ENCODE results near the gene DTNB.

Gene DTNB

GRCh38 chr2:25368660-25369059 lies 304.7 kb downstream of the DTNB start:
- no peaks in the 10 kb centered on the region for H3K36me3 ChIP-seq (ENCODE audit: insufficient read depth, low read length)
- no peaks in the 10 kb centered on the region for H3K9me3 ChIP-seq (ENCODE audit: low read length)
- H3K4me3 ChIP-seq (ENCODE audit: low read length) = no peak overlapping the region
- H3K27me3 ChIP-seq (ENCODE audit: insufficient read depth, low read length) = peaks cover 2% of the 10 kb centered on the region
- H2AFZ ChIP-seq (ENCODE audit: low read depth, low read length) = no peak overlapping the region
- H3K4me1 ChIP-seq (ENCODE audit: insufficient read depth, low read length) = peaks cover 8% of the 10 kb centered on the region

GRCh38 chr2:25367296-25367695 lies 306.1 kb downstream of the DTNB start:
- H3K4me1 ChIP-seq (ENCODE audit: insufficient read depth, low read length) = peaks cover under 1% of the 10 kb centered on the region
- H3K27me3 ChIP-seq (ENCODE audit: insufficient read depth, low read length) = peaks cover 2% of the 10 kb centered on the region
- no peak overlapping the region for H3K4me3 ChIP-seq (ENCODE audit: low read length)
- H3K36me3 ChIP-seq (ENCODE audit: insufficient read depth, low read length) = no peaks in the 10 kb centered on the region
- H2AFZ ChIP-seq (ENCODE audit: low read depth, low read length) = no peak overlapping the region
- no peaks in the 10 kb centered on the region for H3K9me3 ChIP-seq (ENCODE audit: low read length)

GRCh38 chr2:25366629-25367028 lies 306.7 kb downstream of the DTNB start:
- H3K4me3 ChIP-seq (ENCODE audit: low read length) = no peak overlapping the region
- H3K27me3 ChIP-seq (ENCODE audit: insufficient read depth, low read length) = peaks cover 2% of the 10 kb centered on the region
- H2AFZ ChIP-seq (ENCODE audit: low read depth, low read length) = no peak overlapping the region
- no peaks in the 10 kb centered on the region for H3K9me3 ChIP-seq (ENCODE audit: low read length)
- peaks cover 2% of the 10 kb centered on the region for H3K4me1 ChIP-seq (ENCODE audit: insufficient read depth, low read length)
- no peaks in the 10 kb centered on the region for H3K36me3 ChIP-seq (ENCODE audit: insufficient read depth, low read length)

- no peak overlapping the region for H2AFZ ChIP-seq (ENCODE audit: low read depth, low read length)
- H3K36me3 ChIP-seq (ENCODE audit: insufficient read depth, low read length) = no peaks in the 10 kb centered on the region
- no peaks in the 10 kb centered on the region for H3K9me3 ChIP-seq (ENCODE audit: low read length)
- H3K4me1 ChIP-seq (ENCODE audit: insufficient read depth, low read length) = peaks cover 3% of the 10 kb centered on the region
- peaks cover 2% of the 10 kb centered on the region for H3K27me3 ChIP-seq (ENCODE audit: insufficient read depth, low read length)
- H3K4me3 ChIP-seq (ENCODE audit: low read length) = no peak overlapping the region
These were observed 308.1 kb downstream of the DTNB start for GRCh38 chr2:25365241-25365640.

- H3K9me3 ChIP-seq (ENCODE audit: low read length) = no peaks in the 10 kb centered on the region
- peaks cover 3% of the 10 kb centered on the region for H3K4me1 ChIP-seq (ENCODE audit: insufficient read depth, low read length)
- peaks cover 2% of the 10 kb centered on the region for H3K27me3 ChIP-seq (ENCODE audit: insufficient read depth, low read length)
- H3K4me3 ChIP-seq (ENCODE audit: low read length) = no peak overlapping the region
- H2AFZ ChIP-seq (ENCODE audit: low read depth, low read length) = no peak overlapping the region
- no peaks in the 10 kb centered on the region for H3K36me3 ChIP-seq (ENCODE audit: insufficient read depth, low read length)
These were observed 309.6 kb downstream of the DTNB start for GRCh38 chr2:25363733-25364132.

GRCh38 chr2:25362434-25363145 lies 310.8 kb downstream of the DTNB start:
- H3K4me3 ChIP-seq (ENCODE audit: low read length) = no peak overlapping the region
- no peaks in the 10 kb centered on the region for H3K36me3 ChIP-seq (ENCODE audit: insufficient read depth, low read length)
- H3K9me3 ChIP-seq (ENCODE audit: low read length) = no peaks in the 10 kb centered on the region
- H3K27me3 ChIP-seq (ENCODE audit: insufficient read depth, low read length) = peaks cover 2% of the 10 kb centered on the region
- peaks cover 3% of the 10 kb centered on the region for H3K4me1 ChIP-seq (ENCODE audit: insufficient read depth, low read length)
- peak overlapping the region; percentile 71 for H2AFZ ChIP-seq (ENCODE audit: low read depth, low read length)

GRCh38 chr2:25362049-25362433 lies 311.3 kb downstream of the DTNB start:
- peak overlapping the region; percentile 71 for H2AFZ ChIP-seq (ENCODE audit: low read depth, low read length)
- H3K4me3 ChIP-seq (ENCODE audit: low read length) = peak overlapping the region; percentile 30
- H3K9me3 ChIP-seq (ENCODE audit: low read length) = no peaks in the 10 kb centered on the region
- no peaks in the 10 kb centered on the region for H3K36me3 ChIP-seq (ENCODE audit: insufficient read depth, low read length)
- H3K27me3 ChIP-seq (ENCODE audit: insufficient read depth, low read length) = peaks cover 2% of the 10 kb centered on the region
- H3K4me1 ChIP-seq (ENCODE audit: insufficient read depth, low read length) = peaks cover 3% of the 10 kb centered on the region

GRCh38 chr2:25361261-25362048 lies 311.9 kb downstream of the DTNB start:
- peaks cover 2% of the 10 kb centered on the region for H3K27me3 ChIP-seq (ENCODE audit: insufficient read depth, low read length)

GRCh38 chr2:25358836-25359235 lies 314.5 kb downstream of the DTNB start:
- Histone ChIP-seq H3K9me3 (ENCODE audit: low read length) (no peaks in the 10 kb centered on the region), H2AFZ (ENCODE audit: low read depth, low read length) (no peak overlapping the region), H3K27me3 (ENCODE audit: insufficient read depth, low read length) (peaks cover 2% of the 10 kb centered on the region), H3K4me3 (ENCODE audit: low read length) (no peak overlapping the region), H3K36me3 (ENCODE audit: insufficient read depth, low read length) (no peaks in the 10 kb centered on the region), H3K4me1 (ENCODE audit: insufficient read depth, low read length) (peaks cover 3% of the 10 kb centered on the region)

More at GRCh38 chr2:25361261-25362048, 311.9 kb downstream of the DTNB start:
- Histone ChIP-seq H3K9me3 (ENCODE audit: low read length) (no peaks in the 10 kb centered on the region), H3K4me1 (ENCODE audit: insufficient read depth, low read length) (peaks cover 3% of the 10 kb centered on the region), H2AFZ (ENCODE audit: low read depth, low read length) (peak overlapping the region; percentile 71), H3K36me3 (ENCODE audit: insufficient read depth, low read length) (no peaks in the 10 kb centered on the region), H3K4me3 (ENCODE audit: low read length) (peak overlapping the region; percentile 30)

GRCh38 chr2:25358249-25358815 lies 315.0 kb downstream of the DTNB start:
- Histone ChIP-seq H3K27me3 (ENCODE audit: insufficient read depth, low read length) (no peaks in the 10 kb centered on the region), H2AFZ (ENCODE audit: low read depth, low read length) (no peak overlapping the region), H3K9me3 (ENCODE audit: low read length) (no peaks in the 10 kb centered on the region), H3K36me3 (ENCODE audit: insufficient read depth, low read length) (no peaks in the 10 kb centered on the region), H3K4me3 (ENCODE audit: low read length) (no peak overlapping the region), H3K4me1 (ENCODE audit: insufficient read depth, low read length) (peaks cover 3% of the 10 kb centered on the region)

GRCh38 chr2:25356088-25356487 lies 317.3 kb downstream of the DTNB start:
- no peaks in the 10 kb centered on the region for H3K4me1 ChIP-seq (ENCODE audit: insufficient read depth, low read length)

GRCh38 chr2:25355270-25355669 lies 318.1 kb downstream of the DTNB start:
- H3K27me3 ChIP-seq (ENCODE audit: insufficient read depth, low read length) = peaks cover under 1% of the 10 kb centered on the region
- no peaks in the 10 kb centered on the region for H3K36me3 ChIP-seq (ENCODE audit: insufficient read depth, low read length)
- H3K4me1 ChIP-seq (ENCODE audit: insufficient read depth, low read length) = no peaks in the 10 kb centered on the region
- no peaks in the 10 kb centered on the region for H3K9me3 ChIP-seq (ENCODE audit: low read length)
- H3K4me3 ChIP-seq (ENCODE audit: low read length) = no peak overlapping the region
- no peak overlapping the region for H2AFZ ChIP-seq (ENCODE audit: low read depth, low read length)

More at GRCh38 chr2:25356088-25356487, 317.3 kb downstream of the DTNB start:
- no peaks in the 10 kb centered on the region for H3K36me3 ChIP-seq (ENCODE audit: insufficient read depth, low read length)
- no peak overlapping the region for H3K4me3 ChIP-seq (ENCODE audit: low read length)
- no peaks in the 10 kb centered on the region for H3K9me3 ChIP-seq (ENCODE audit: low read length)
- H2AFZ ChIP-seq (ENCODE audit: low read depth, low read length) = no peak overlapping the region
- no peaks in the 10 kb centered on the region for H3K27me3 ChIP-seq (ENCODE audit: insufficient read depth, low read length)

- H2AFZ ChIP-seq (ENCODE audit: low read depth, low read length) = no peak overlapping the region
- no peaks in the 10 kb centered on the region for H3K4me1 ChIP-seq (ENCODE audit: insufficient read depth, low read length)
- no peak overlapping the region for H3K4me3 ChIP-seq (ENCODE audit: low read length)
- H3K27me3 ChIP-seq (ENCODE audit: insufficient read depth, low read length) = peaks cover 2% of the 10 kb centered on the region
- no peaks in the 10 kb centered on the region for H3K36me3 ChIP-seq (ENCODE audit: insufficient read depth, low read length)
- H3K9me3 ChIP-seq (ENCODE audit: low read length) = no peaks in the 10 kb centered on the region
These were observed 319.3 kb downstream of the DTNB start for GRCh38 chr2:25354116-25354515.
